Measurements from ENCODE around the gene ZNF664. TPM values are rescaled to one million over a fixed set of nuclear protein-coding genes. Genes with fewer than 3 reads are reported as not detected.

Gene ZNF664
- total RNA-seq, 1 experiment from 2014 or later: 87.6 TPM

DNA sequence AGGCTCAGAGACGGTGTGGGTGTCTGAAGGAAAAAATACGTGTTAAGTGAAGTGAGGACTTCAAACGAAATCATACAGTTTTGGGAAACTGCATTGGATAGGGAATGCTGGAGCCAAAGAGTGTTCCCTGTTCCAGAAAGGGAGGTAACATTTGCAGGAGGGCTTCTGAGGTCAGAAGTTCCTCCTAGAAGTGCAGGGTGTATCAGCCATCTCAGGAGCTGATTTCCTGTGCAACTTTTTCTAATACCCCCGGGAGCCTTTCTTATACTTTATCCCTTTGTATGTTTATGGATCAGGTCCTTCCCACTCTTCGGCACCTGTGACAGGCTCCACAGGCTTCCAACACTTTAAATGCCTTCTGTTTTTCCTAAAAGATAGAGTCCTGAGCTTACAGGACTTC, 24.9 kb downstream of the ZNF664 start:
- peaks cover 15% of the 10 kb centered on the region for H4K20me1 ChIP-seq (ENCODE audit: insufficient read depth)
- no peaks in the 10 kb centered on the region for H3K9me2 ChIP-seq (ENCODE audit: insufficient read depth)
- ChIA-PET CTCF (no interaction called here), POLR2A (ENCODE audit: unreplicated experiment) (no interaction called here)
- no peaks in the 10 kb centered on the region for H3K9me3 ChIP-seq (ENCODE audit: insufficient read depth, low read depth)
- no peak for TF ChIP-seq CTCF (conservative IDR thresholded peaks at IDR 0.05)
- no peak for TF ChIP-seq EZH2 (IDR thresholded peaks at IDR 0.05; ENCODE audit: low read depth)
- BruUV-seq (replicated peaks): no TSS peak
- H3K27ac ChIP-seq: no peak overlapping the region
- H3K4me1 ChIP-seq (replicated peaks; ENCODE audit: insufficient read depth): no peaks in the 10 kb centered on the region
- peaks cover 9% of the 10 kb centered on the region; the same call in 1 of the 2 replicates for H3K36me3 ChIP-seq (ENCODE audit: low read depth)
- H3F3A ChIP-seq (ENCODE audit: insufficient read depth, low read depth): no peaks in the 10 kb centered on the region
- DNase-seq: no peak
- no peaks in the 10 kb centered on the region for H3K27me3 ChIP-seq (ENCODE audit: insufficient read depth, low read depth)
- H3K4me3 ChIP-seq: no peak overlapping the region
- H3K4me2 ChIP-seq: no peak overlapping the region
- intact Hi-C loops (cut with micrococcal nuclease; ENCODE audit: unreplicated experiment): no loop called here
- H3K79me2 ChIP-seq (ENCODE audit: low read depth): peaks cover 3% of the 10 kb centered on the region; the same call in 1 of the 2 replicates
- H2AFZ ChIP-seq: no peak overlapping the region

GRCh38 chr12:123998344-123998990, 25.5 kb downstream of the ZNF664 start:
- Histone ChIP-seq H3F3A (ENCODE audit: insufficient read depth, low read depth) (no peaks in the 10 kb centered on the region), H3K27me3 (ENCODE audit: insufficient read depth, low read depth) (no peaks in the 10 kb centered on the region), H3K36me3 (ENCODE audit: low read depth) (peaks cover 5% of the 10 kb centered on the region; the same call in 1 of the 2 replicates), H3K4me3 (no peak overlapping the region), H3K4me2 (no peak overlapping the region), H3K9me3 (ENCODE audit: insufficient read depth, low read depth) (no peaks in the 10 kb centered on the region), H3K27ac (no peak overlapping the region), H3K4me1 (replicated peaks; ENCODE audit: insufficient read depth) (no peaks in the 10 kb centered on the region), H3K9me2 (ENCODE audit: insufficient read depth) (no peaks in the 10 kb centered on the region), H2AFZ (no peak overlapping the region), H3K79me2 (ENCODE audit: low read depth) (no peaks in the 10 kb centered on the region; the same call in 1 of the 2 replicates), H4K20me1 (ENCODE audit: insufficient read depth) (peaks cover 17% of the 10 kb centered on the region)
- no TSS peak for BruUV-seq (replicated peaks)
- intact Hi-C loops (cut with micrococcal nuclease; ENCODE audit: unreplicated experiment): no loop called here
- DNase-seq: no peak
- TF ChIP-seq CTCF (conservative IDR thresholded peaks at IDR 0.05) (no peak), EZH2 (IDR thresholded peaks at IDR 0.05; ENCODE audit: low read depth) (no peak)
- CTCF ChIA-PET: no interaction called here
- POLR2A ChIA-PET (ENCODE audit: unreplicated experiment): no interaction called here

DNA sequence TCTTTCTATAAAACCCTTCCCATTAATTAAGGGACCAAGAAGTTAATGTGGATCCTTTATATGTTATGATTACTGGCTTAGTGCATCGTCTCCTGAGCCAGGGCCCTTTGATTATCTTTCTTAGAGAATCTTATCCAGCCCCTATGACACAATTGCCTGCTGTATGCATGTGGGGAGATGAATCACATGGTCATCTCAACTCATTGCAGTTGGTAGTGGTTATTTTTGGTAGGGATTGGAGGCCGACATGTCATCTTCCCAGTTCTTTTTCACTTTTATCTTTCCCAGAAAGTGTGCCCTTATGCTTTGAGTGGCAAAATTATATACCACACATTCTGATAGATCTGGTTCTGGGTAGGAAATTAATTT, 26.0 kb downstream of the ZNF664 start:
- TF ChIP-seq EZH2 (IDR thresholded peaks at IDR 0.05; ENCODE audit: low read depth) (no peak), CTCF (conservative IDR thresholded peaks at IDR 0.05) (no peak)
- H3K36me3 ChIP-seq (ENCODE audit: low read depth): peaks cover 5% of the 10 kb centered on the region; the same call in 1 of the 2 replicates
- H3F3A ChIP-seq (ENCODE audit: insufficient read depth, low read depth): no peaks in the 10 kb centered on the region
- no peaks in the 10 kb centered on the region; the same call in 1 of the 2 replicates for H3K79me2 ChIP-seq (ENCODE audit: low read depth)
- ChIA-PET CTCF (no interaction called here), POLR2A (ENCODE audit: unreplicated experiment) (no interaction called here)
- H4K20me1 ChIP-seq (ENCODE audit: insufficient read depth): peaks cover 17% of the 10 kb centered on the region
- H3K27ac ChIP-seq: no peak overlapping the region
- no peak overlapping the region for H3K4me2 ChIP-seq
- H3K9me3 ChIP-seq (ENCODE audit: insufficient read depth, low read depth): no peaks in the 10 kb centered on the region
- no peak overlapping the region for H2AFZ ChIP-seq
- DNase-seq: no peak
- intact Hi-C loops (cut with micrococcal nuclease; ENCODE audit: unreplicated experiment): no loop called here
- H3K4me1 ChIP-seq (replicated peaks; ENCODE audit: insufficient read depth): no peaks in the 10 kb centered on the region
- no peaks in the 10 kb centered on the region for H3K9me2 ChIP-seq (ENCODE audit: insufficient read depth)
- no peak overlapping the region for H3K4me3 ChIP-seq
- BruUV-seq (replicated peaks): no TSS peak
- H3K27me3 ChIP-seq (ENCODE audit: insufficient read depth, low read depth): no peaks in the 10 kb centered on the region
